PFSK-1 (cell line): Measurements from ENCODE around the gene DNM1L.

ENCODE experiments used
- REST ChIP-seq, 2 experiments: IDR thresholded peaks; 2 replicates each; pipeline versions ENCODE4 v1.6.1 to v1.8.0; 2011 to 2012; ENCODE audit warnings: low read depth in 2 of 2, low read length in 2 of 2, control low read depth in 1 of 2, inconsistent platforms in 1 of 2, mild to moderate bottlenecking in 1 of 2, moderate library complexity in 1 of 2; ENCODE audit not compliant: insufficient read depth in 1 of 2
- TAF1 ChIP-seq: IDR thresholded peaks from 2 replicates; pipeline ENCODE4 v1.6.1; 2012; ENCODE audit warnings: low read length, control low read depth, borderline replicate concordance; ENCODE audit not compliant: insufficient read depth

GRCh38 chr12:32727237-32727636 lies 48.1 kb downstream of the DNM1L start:
- TF ChIP-seq REST (IDR thresholded peaks at IDR 0.05; ENCODE audit: insufficient read depth in 1 of 2, low read depth in 2 of 2, low read length in 2 of 2), result no peak
- TF ChIP-seq TAF1, result no peak
